Activated CD4-positive, alpha-beta T cell treated with anti-CD3 and anti-CD28 coated beads, Interleukin-10, Interleukin-2, amounts not matched to agents 100 ng/mL and 50 ng/mL, durations not matched to agents 16 hours and 8 hours (primary cell): Measurements from ENCODE around the gene SCNN1A.
"Not testable (repeated sequence)": the region's sequence is repeated elsewhere in the genome, so short reads cannot be mapped to it uniquely, and the experiment has no call there.

Experiments
- DNase-seq: peaks from one replicate; pipeline ENCODE4 v3.0.0-alpha.2; 2020

The SCNN1A gene

DNA sequence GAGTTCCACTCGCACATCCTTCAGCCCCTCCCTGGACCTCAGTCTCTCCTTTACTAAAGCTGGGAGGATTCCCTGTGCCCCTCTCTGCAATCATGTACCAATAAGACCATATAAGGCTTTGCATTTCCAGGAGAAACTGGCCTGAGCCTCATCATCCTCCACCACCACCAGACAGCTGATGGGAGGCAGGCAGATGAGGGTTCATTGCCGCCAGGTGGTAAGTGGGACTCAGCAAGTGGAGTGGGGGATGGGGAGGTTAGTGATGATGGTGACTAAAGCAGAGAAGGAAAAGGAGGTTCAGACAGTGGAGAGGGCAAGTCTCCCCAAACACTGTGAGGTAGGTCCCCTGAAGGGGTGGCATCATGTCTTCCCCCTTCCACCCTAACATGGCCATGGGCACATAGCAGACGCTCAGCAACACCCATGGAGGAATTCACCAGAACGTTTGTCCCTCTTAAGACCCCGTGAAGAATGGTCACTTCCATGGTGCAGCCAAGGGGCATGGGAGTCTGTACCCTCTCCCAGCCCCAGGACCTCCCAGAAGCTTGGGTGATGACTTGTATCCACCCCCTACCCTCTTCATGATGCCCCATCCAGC, 29.0 kb downstream of the SCNN1A start:
- DNase-seq, result no peak

- DNase-seq, result peak; percentile 73
These were observed 29.9 kb downstream of the SCNN1A start for GRCh38 chr12:6345319-6346091.

DNA sequence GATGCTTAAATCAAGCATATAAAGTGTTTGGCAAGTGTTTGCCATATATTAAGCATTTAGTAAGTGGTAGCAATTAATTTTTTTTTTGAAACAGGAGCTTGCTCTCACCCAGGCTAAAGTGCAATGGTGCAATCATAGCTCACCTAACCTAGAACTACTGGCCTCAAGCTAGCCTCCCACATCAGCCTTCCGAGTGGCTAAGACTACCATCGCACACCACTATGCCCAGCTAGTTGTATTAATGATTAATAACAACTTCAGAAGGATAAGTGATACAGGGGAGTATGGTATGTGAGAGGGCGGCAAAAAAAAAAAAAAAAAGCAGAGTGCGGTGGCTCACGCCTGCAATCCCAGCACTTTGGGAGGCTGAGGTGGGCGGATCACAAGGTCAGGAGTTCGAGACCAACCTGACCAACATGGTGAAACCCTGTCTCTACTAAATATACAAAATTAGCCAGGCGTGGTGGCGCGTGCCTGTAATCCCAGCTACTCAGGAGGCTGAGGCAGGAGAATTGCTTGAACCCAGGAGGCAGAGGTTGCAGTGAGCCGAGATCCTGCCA, 31.2 kb downstream of the SCNN1A start:
- DNase-seq, result not testable (repeated sequence)

GRCh38 chr12:6343518-6343917, 31.8 kb downstream of the SCNN1A start:
- no peak for DNase-seq

- no peak for DNase-seq
These were observed 33.0 kb downstream of the SCNN1A start for GRCh38 chr12:6342140-6342889.

- DNase-seq, result peak; percentile 74
These were observed 33.8 kb downstream of the SCNN1A start, which contains the start of gene TNFRSF1A for GRCh38 chr12:6341417-6342139. TNFRSF1A (minus strand) TSS chr12:6342076; CDS start chr12:6341814, 262 bp downstream.

DNA sequence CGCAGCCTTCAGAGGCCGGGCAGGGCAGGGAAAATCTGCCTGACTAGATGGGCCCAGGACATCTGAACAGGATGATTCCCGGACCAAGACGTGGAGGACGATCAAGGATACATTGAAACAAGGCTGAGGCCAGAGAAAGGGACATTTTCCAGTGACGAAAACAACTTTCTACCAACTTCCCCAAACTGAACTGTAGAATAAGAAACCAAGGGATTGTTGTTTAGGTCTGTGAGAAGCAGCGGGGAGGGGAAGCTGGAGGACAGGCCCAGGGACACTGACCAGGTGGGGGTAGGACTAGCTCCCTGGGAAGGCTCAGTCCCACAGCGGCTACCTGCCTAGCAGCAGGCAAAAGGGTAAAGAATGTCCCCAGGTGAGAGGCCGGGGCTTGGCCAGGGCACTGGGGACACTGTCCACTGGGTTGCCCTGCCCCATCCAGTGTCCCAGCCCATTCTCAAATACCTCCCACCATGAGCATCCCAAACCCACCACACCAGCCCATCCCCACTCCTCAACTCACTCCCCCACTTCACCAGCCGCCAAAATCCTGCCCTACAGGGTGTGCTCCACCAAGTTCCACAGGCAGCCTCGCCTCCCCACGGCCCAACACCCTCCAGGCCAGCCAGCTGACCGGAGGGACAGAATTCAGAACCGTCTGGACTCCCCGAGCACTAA, 34.5 kb downstream of the SCNN1A start:
- DNase-seq, result no peak

GRCh38 chr12:6340032-6340638, 35.2 kb downstream of the SCNN1A start:
- peak; percentile 27 for DNase-seq

- no peak for DNase-seq
These were observed 36.4 kb downstream of the SCNN1A start for GRCh38 chr12:6338955-6339354.

- not testable (repeated sequence) for DNase-seq
These were observed 36.8 kb downstream of the SCNN1A start for GRCh38 chr12:6338536-6338935.

DNA sequence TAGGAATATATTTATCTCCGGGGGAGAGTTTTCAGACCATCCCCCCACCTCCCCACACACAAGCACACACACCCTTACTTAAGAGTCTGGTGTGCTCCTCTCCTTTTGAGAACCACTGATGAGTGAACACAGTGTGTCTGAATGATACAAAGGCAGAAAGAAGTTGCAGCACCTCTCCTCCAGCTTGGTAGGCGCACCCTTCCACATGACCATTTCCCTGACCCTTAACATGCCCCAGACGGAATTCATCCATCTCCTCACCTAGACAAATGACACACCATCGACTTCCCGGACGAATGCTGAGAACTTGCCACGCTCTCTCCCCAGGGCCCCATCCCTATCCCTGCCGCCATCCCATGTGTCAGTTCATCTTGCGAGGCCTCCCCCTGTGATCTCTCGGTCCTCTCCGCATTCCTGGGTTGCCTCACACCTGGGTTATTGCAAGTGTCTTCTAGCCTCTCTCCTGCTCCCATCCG, 37.4 kb downstream of the SCNN1A start:
- peak; percentile 41 for DNase-seq

DNA sequence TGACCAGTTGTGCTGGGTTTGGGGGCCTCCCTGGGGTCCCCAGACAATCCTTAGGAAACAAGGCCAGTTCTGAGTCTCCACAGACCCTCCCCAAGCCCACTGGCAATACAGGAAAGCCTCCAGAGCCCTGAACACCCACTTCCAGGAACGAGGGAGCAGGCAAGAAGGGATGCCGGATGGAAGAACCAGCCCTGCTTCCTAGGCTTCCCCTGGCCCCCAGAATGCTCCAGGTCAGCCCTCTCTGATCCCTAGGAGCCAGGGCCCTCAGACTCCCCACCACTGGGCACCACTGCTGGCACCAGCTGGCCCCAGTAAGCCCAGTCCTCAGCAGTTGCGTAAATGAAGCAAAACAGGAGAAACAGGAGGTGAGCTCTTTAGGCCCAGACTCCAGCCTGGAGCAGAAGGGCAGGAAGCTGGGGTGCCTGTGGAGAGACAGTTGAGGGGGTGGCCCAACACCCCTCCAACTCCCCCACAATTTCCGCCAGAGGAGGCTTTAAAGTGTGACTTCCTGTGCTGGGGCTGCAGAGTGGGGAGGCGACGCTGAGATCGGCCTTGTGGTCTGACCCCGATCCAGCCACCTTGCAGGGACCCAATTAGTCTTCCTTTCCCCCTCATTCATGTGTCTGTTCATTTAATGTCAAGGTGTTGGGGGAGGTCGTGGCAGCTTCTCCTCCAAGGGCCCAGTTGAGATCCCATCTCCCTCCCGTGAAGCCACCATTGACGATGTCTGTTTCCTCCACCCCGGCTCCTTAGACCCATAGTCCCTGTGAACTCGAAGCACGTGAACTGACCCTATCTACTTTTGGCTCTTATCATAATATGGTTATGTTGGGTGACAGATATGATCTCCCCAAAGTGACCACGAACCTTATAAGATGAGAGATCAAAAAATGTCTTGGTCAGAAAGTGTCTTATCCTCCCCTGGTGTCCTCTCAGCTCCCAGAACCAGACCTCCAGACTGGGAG, 38.2 kb downstream of the SCNN1A start:
- peak; percentile 83 for DNase-seq

DNA sequence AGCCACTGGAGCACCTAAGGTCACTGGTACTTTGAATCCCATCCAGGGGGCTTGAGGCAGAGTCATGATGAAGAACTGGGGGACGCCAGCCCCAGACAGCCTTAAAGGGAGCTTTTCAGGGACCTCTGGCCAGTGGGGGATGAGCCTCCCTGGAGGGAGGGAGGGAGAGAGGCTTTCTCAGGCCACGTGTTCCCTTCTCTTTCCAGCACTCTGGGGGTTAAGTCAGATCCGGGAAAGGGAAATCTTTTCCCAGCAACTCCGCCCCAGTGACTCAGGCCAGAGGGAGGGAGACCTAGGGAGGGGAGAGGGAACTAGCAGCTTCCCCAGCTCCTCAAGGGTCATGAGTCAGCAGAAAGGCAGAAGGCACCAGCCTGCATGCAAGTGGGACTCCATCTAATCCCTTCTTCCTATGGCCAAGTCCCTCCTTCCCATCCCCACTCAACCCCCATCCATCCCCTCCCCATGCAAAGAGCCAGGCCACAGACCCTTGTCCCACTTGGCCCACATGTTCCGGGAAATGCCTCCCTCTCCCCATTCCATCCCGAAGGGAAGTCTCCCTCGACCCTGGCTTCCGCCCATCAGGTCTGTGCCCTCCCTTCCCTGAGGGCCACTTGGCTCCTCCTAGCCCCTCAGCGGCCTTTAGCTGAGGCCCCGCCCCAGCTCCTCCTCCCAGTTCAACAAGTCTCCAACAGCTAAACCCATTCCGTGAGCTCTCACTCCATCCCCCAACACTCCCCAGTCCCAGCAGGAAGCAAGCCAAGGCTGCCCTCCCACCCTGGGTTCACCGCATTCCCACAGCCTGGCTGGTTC, 39.1 kb downstream of the SCNN1A start:
- DNase-seq, result peak; percentile 84

GRCh38 chr12:6335451-6336078, 39.8 kb downstream of the SCNN1A start:
- peak; percentile 94 for DNase-seq

- no peak for DNase-seq
These were observed 40.4 kb downstream of the SCNN1A start for GRCh38 chr12:6334940-6335450.

- no peak for DNase-seq
These were observed 41.0 kb downstream of the SCNN1A start for GRCh38 chr12:6334359-6334758.

GRCh38 chr12:6333566-6333965, 41.8 kb downstream of the SCNN1A start:
- DNase-seq, result peak; percentile 21

GRCh38 chr12:6333029-6333428, 42.3 kb downstream of the SCNN1A start:
- no peak for DNase-seq

DNA sequence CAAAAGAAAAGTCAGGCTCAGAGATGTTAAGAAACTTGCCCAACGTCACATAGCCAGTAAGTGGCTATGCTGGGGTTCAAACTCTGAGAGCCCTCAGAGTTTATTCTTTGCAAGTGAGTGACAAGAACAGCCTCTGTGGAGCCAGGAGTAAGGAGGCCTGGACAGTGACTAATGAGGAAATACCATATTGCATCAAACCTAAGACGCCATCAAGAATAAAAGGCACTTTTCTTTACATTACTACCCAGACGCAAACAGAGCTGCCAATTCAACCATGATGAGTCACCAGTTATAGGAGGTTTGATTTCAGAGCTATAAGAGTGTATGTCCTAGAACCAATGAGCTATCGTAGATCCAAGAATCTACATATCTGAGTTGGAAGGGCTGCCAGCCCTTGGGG, 42.9 kb downstream of the SCNN1A start:
- no peak for DNase-seq
